ENCODE measurements around the gene ARL15. TPM values are rescaled to one million over a fixed set of nuclear protein-coding genes. Genes with fewer than 3 reads are reported as not detected.

The ARL15 gene
- total and polyA plus RNA-seq, 4 donors: 5.0 to 24.8 (median 13.3) TPM

GRCh38 chr5:53917826-53918225, 392.5 kb downstream of the ARL15 start:
- Histone ChIP-seq H3K36me3 (ENCODE audit: control insufficient read depth in 4 of 4, insufficient read depth in 3 of 4, low read depth in 1 of 4, low read length in 3 of 4) (peaks cover 0 to 2% (median 0%) of the 10 kb centered on the region in 4 donors), H3K27me3 (ENCODE audit: control insufficient read depth in 4 of 4, insufficient read depth in 4 of 4, low read length in 3 of 4) (no peaks in the 10 kb centered on the region), H3K4me1 (ENCODE audit: control insufficient read depth in 4 of 4, insufficient read depth in 4 of 4, low read length in 3 of 4) (no peaks in the 10 kb centered on the region), H3K4me3 (ENCODE audit: low read depth in 1 of 3, low read length in 3 of 3) (no peak overlapping the region), H3K9me3 (ENCODE audit: control insufficient read depth in 4 of 4, low read length in 3 of 4) (no peaks in the 10 kb centered on the region), H3K9ac (ENCODE audit: low read depth in 1 of 2, low read length in 2 of 2) (no peak overlapping the region), H3K27ac (ENCODE audit: low read depth in 1 of 2, low read length in 2 of 2) (no peak overlapping the region)
- 92% methylated on average over 3 of the region's 3 CpGs for WGBS
- DNase-seq (ENCODE audit: low spot score): no peak
- TF ChIP-seq HNF4G (IDR thresholded peaks at IDR 0.05): no peak
- no peak for TF ChIP-seq NR2F2 (IDR thresholded peaks at IDR 0.05)
- no peak for TF ChIP-seq RXRA (IDR thresholded peaks at IDR 0.05)
- TF ChIP-seq FOXA1 (IDR thresholded peaks at IDR 0.05): no peak
- TF ChIP-seq GABPA (IDR thresholded peaks at IDR 0.05 in 1 of 2, conservative IDR thresholded peaks at IDR 0.05 in 1 of 2): no peak
- no peak for TF ChIP-seq HNF4A (conservative IDR thresholded peaks at IDR 0.05)
- no peak for TF ChIP-seq ATF3 (IDR thresholded peaks at IDR 0.05)
- TF ChIP-seq FOXA2 (IDR thresholded peaks at IDR 0.05): no peak
- TF ChIP-seq TAF1 (conservative IDR thresholded peaks at IDR 0.05): no peak
- no peak for TF ChIP-seq CTCF (IDR thresholded peaks at IDR 0.05; ENCODE audit: low read depth, low read length, missing input control)
- TF ChIP-seq YY1 (IDR thresholded peaks at IDR 0.05): no peak
- TF ChIP-seq JUND (IDR thresholded peaks at IDR 0.05): no peak

GRCh38 chr5:53917095-53917494, 393.3 kb downstream of the ARL15 start:
- TF ChIP-seq NR2F2 (IDR thresholded peaks at IDR 0.05): no peak
- TF ChIP-seq REST (IDR thresholded peaks at IDR 0.05): no peak
- TF ChIP-seq FOXA2 (IDR thresholded peaks at IDR 0.05): no peak
- no peak for TF ChIP-seq GABPA (IDR thresholded peaks at IDR 0.05 in 1 of 2, conservative IDR thresholded peaks at IDR 0.05 in 1 of 2)
- no peak for TF ChIP-seq TAF1 (conservative IDR thresholded peaks at IDR 0.05)
- TF ChIP-seq HNF4G (IDR thresholded peaks at IDR 0.05): no peak
- no peak for TF ChIP-seq RXRA (IDR thresholded peaks at IDR 0.05)
- TF ChIP-seq YY1 (IDR thresholded peaks at IDR 0.05): no peak
- no peak for TF ChIP-seq CTCF (IDR thresholded peaks at IDR 0.05; ENCODE audit: low read depth, low read length, missing input control)
- no peak for TF ChIP-seq MAX (IDR thresholded peaks at IDR 0.05)
- TF ChIP-seq JUND (IDR thresholded peaks at IDR 0.05): no peak
- no peak for TF ChIP-seq SP1 (IDR thresholded peaks at IDR 0.05)
- no peaks in the 10 kb centered on the region for H3K9me3 ChIP-seq (ENCODE audit: control insufficient read depth in 4 of 4, low read length in 3 of 4)
- no peak overlapping the region for H3K4me3 ChIP-seq (ENCODE audit: low read depth in 1 of 3, low read length in 3 of 3)
- H3K9ac ChIP-seq (ENCODE audit: low read depth in 1 of 2, low read length in 2 of 2): no peak overlapping the region
- peaks cover 0 to 2% (median 0%) of the 10 kb centered on the region in 4 donors for H3K36me3 ChIP-seq (ENCODE audit: control insufficient read depth in 4 of 4, insufficient read depth in 3 of 4, low read depth in 1 of 4, low read length in 3 of 4)
- no peak overlapping the region for H3K27ac ChIP-seq (ENCODE audit: low read depth in 1 of 2, low read length in 2 of 2)
- no peak for DNase-seq (ENCODE audit: low spot score)
- H3K4me1 ChIP-seq (ENCODE audit: control insufficient read depth in 4 of 4, insufficient read depth in 4 of 4, low read length in 3 of 4): no peaks in the 10 kb centered on the region
- no peaks in the 10 kb centered on the region for H3K27me3 ChIP-seq (ENCODE audit: control insufficient read depth in 4 of 4, insufficient read depth in 4 of 4, low read length in 3 of 4)

Measured in liver (tissue), 9 donors.